Measurements from ENCODE around the gene EVC2.

Gene EVC2

DNA sequence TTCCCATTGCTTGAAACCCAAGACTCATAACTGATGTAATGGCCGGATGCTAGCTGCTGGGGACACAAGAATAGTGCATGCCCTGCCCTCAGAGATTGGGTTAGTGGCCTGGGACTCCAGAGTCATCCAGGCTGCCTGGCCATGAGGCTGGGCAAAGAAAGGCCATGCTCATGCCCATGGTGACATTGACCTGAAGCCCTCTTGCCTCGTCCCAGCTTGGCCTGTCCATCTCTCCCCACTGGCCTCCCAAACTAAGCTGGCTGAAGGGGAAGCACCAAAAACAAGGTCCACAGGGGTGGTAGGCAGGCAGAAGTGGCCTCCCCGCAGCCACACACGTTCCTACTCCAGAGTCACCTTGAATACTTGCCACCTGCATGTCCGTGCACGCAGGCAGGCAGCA is 141.8 kb downstream of the EVC2 start:
- Histone ChIP-seq H3K36me3 (no peaks in the 10 kb centered on the region), H3K4me1 (no peaks in the 10 kb centered on the region), H3K4me3 (ENCODE audit: low read depth, low read length) (no peak overlapping the region), H3K9me3 (no peaks in the 10 kb centered on the region), H3K27me3 (no peaks in the 10 kb centered on the region; the same call in 1 of the 2 replicates)
- no peak for DNase-seq
- TF ChIP-seq, protein P1, sequence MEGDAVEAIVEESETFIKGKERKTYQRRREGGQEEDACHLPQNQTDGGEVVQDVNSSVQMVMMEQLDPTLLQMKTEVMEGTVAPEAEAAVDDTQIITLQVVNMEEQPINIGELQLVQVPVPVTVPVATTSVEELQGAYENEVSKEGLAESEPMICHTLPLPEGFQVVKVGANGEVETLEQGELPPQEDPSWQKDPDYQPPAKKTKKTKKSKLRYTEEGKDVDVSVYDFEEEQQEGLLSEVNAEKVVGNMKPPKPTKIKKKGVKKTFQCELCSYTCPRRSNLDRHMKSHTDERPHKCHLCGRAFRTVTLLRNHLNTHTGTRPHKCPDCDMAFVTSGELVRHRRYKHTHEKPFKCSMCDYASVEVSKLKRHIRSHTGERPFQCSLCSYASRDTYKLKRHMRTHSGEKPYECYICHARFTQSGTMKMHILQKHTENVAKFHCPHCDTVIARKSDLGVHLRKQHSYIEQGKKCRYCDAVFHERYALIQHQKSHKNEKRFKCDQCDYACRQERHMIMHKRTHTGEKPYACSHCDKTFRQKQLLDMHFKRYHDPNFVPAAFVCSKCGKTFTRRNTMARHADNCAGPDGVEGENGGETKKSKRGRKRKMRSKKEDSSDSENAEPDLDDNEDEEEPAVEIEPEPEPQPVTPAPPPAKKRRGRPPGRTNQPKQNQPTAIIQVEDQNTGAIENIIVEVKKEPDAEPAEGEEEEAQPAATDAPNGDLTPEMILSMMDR (IDR thresholded peaks at IDR 0.05; ENCODE audit: low read depth, low read length): no peak

DNA sequence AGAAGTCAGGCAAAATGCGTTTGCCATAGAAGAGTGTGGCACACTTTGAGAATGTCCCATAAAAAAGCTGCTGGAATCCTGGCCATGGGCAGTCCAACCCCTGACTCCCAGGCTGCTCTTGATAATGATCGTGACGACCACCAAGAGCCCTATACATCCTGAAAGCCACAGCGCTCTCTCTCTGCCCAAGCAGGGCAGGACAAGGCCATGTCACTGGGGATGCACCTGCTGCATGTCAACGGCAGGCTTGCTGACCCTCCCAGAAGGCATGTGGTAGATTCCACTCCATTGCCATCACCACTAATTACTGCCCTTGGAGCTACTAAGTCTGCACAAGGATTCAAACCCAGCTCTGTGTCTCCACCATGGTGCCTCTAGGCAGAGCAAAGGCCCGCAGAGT is 144.5 kb downstream of the EVC2 start:
- Histone ChIP-seq H3K9me3 (no peaks in the 10 kb centered on the region), H3K4me1 (no peaks in the 10 kb centered on the region), H3K36me3 (no peaks in the 10 kb centered on the region), H3K4me3 (ENCODE audit: low read depth, low read length) (no peak overlapping the region), H3K27me3 (no peaks in the 10 kb centered on the region)
- no peak for DNase-seq
- TF ChIP-seq, protein P1 (IDR thresholded peaks at IDR 0.05; ENCODE audit: low read depth, low read length): no peak

DNA sequence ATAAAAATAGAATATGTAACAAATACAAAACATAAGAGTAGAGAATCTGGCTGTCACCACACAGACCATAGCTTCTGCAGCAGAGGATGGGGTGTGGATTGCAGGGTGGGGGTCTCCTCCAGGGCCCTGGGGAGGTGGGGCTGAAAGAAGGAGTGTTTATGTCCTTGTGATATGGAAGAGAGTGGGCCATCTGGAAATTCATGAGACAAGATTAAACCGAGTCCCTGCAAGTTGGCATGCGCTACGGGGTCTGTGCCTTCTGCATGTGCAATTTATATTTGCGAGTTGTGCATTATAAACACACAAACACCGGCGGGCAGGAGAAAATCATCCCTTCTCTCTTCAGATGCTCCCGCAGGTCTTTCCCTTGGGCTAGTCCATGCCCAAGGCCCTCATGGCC is 145.9 kb downstream of the EVC2 start:
- Histone ChIP-seq H3K27me3 (no peaks in the 10 kb centered on the region), H3K4me3 (ENCODE audit: low read depth, low read length) (no peak overlapping the region), H3K9me3 (no peaks in the 10 kb centered on the region), H3K36me3 (no peaks in the 10 kb centered on the region), H3K4me1 (no peaks in the 10 kb centered on the region)
- TF ChIP-seq, protein P1 (IDR thresholded peaks at IDR 0.05; ENCODE audit: low read depth, low read length): no peak
- no peak for DNase-seq

DNA sequence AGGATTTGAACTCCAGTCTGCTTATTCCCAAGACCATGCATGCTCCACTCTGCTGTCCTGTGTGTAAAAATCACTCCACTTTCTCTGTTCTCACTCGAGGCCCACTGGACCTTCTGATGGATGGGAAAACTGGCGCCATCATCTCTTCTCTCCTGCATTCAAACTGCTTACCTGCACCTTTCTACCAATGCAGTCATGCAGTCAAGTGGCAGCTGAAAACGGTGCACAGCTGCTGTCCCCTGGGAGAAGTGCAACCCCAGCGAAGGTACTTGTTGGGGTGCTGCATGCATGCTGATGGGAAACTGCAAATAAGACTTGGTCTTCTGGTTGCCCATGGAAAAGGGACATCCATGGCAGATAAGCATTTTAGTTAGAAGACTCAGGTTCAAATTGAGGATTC is 147.1 kb downstream of the EVC2 start:
- Histone ChIP-seq H3K4me3 (ENCODE audit: low read depth, low read length) (no peak overlapping the region), H3K27me3 (no peaks in the 10 kb centered on the region), H3K36me3 (no peaks in the 10 kb centered on the region), H3K4me1 (no peaks in the 10 kb centered on the region), H3K9me3 (no peaks in the 10 kb centered on the region)
- DNase-seq: no peak
- TF ChIP-seq, protein P1 (IDR thresholded peaks at IDR 0.05; ENCODE audit: low read depth, low read length): no peak

DNA sequence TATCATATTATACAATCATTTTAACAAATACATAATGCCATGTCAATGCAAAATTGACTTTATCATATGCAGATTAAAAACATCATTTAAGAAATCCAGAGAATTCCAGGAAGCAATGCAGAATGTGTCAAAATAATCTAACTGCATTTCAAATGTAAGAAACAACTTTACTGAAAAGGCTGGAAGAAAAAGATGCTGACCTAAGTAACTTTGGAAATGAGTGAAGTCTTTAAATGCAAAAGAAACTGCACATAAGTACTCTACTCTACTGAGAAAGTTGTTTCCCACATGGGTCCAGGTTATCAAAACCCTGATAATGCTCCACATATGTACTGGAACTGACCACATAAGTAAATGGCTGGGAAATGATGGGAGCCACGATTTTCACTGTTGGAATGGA is 149.9 kb downstream of the EVC2 start:
- Histone ChIP-seq H3K36me3 (no peaks in the 10 kb centered on the region), H3K27me3 (no peaks in the 10 kb centered on the region), H3K9me3 (no peaks in the 10 kb centered on the region), H3K4me3 (ENCODE audit: low read depth, low read length) (no peak overlapping the region), H3K4me1 (no peaks in the 10 kb centered on the region)
- DNase-seq: no peak
- TF ChIP-seq, protein P1 (IDR thresholded peaks at IDR 0.05; ENCODE audit: low read depth, low read length): no peak

DNA sequence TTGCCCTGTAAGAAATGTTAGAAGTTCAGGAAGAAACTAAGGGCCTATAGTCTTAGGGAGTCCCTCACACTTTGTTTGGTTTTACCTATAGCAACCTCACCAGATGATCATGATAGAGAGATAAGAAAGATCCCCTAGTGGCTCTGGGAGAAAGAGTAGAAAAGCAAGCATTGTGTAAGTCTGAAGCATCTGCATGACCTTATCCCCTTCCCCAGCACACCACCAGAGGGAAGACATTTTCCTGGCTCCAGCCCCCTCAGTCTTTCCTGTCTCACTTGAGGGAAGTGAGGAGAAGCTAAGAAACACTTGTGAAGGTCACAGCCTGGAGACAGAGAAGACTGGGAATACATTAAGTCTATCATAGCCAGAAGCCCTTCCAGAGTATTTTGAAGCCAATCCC is 154.0 kb downstream of the EVC2 start:
- Histone ChIP-seq H3K9me3 (no peaks in the 10 kb centered on the region), H3K27me3 (no peaks in the 10 kb centered on the region), H3K36me3 (no peaks in the 10 kb centered on the region), H3K4me3 (ENCODE audit: low read depth, low read length) (no peak overlapping the region), H3K4me1 (no peaks in the 10 kb centered on the region; the same call in 1 of the 2 replicates)
- DNase-seq: no peak
- TF ChIP-seq, protein P1 (IDR thresholded peaks at IDR 0.05; ENCODE audit: low read depth, low read length): no peak
